H1 (cell line): Measurements from ENCODE around the gene CNPY4. TPM values are rescaled to one million over a fixed set of nuclear protein-coding genes. Genes with fewer than 3 reads are reported as not detected.

Experiments
- CTCF ChIA-PET: fragments of 300-600 bp; sonication (Branson Sonifier 250); formaldehyde crosslinking; loops from one replicate; lab custom pipeline; 2021; ENCODE audit not compliant: partially characterized antibody; lab: Charles Lee
- POLR2A ChIA-PET: fragments of 300-600 bp; sonication (Branson Sonifier 250); formaldehyde crosslinking; loops from one replicate; lab custom pipeline; 2021; ENCODE audit warnings: inconsistent platforms; ENCODE audit not compliant: partially characterized antibody; lab: Charles Lee
- DNase-seq, 2 experiments: peaks; one replicate each; pipeline versions ENCODE4 v3.0.0 to v3.0.0-alpha.2; 2010 to 2022; ENCODE audit warnings: low spot score in 2 of 2, low read depth in 1 of 2, mixed read lengths in 1 of 2
- FAIRE-seq: peaks from 2 replicates; lab custom pipeline; 2011; peaks lifted over from hg19 to GRCh38; lab: Jason Lieb, UNC
- H2AFZ ChIP-seq: 2 replicates; pipeline ENCODE4 v1.8.1; 2012; ENCODE audit warnings: low read length, inconsistent platforms
- H2AK5ac ChIP-seq: 2 replicates; pipeline ENCODE4 v1.6.1; 2013; ENCODE audit warnings: low read depth, low read length
- H2BK120ac ChIP-seq: replicated peaks from 2 replicates; pipeline ENCODE3; 2013; ENCODE audit warnings: low read depth, low read length, inconsistent platforms
- H2BK12ac ChIP-seq: 2 replicates; pipeline ENCODE4 v1.6.1; 2013; ENCODE audit warnings: low read depth, low read length
- H2BK15ac ChIP-seq: 2 replicates; pipeline ENCODE4 v1.6.1; 2013; ENCODE audit warnings: low read length
- H2BK20ac ChIP-seq: 2 replicates; pipeline ENCODE4 v1.6.1; 2013; ENCODE audit warnings: low read length
- H2BK5ac ChIP-seq: 2 replicates; pipeline ENCODE4 v1.6.1; 2013; ENCODE audit warnings: low read depth, low read length
- H3K14ac ChIP-seq: 2 replicates; pipeline ENCODE4 v1.6.1; 2013; ENCODE audit warnings: inconsistent platforms; ENCODE audit not compliant: insufficient read length
- H3K18ac ChIP-seq: 2 replicates; pipeline ENCODE4 v1.6.1; 2013; ENCODE audit warnings: low read length; ENCODE audit errors: extremely low read depth
- H3K23ac ChIP-seq: 2 replicates; pipeline ENCODE4 v1.6.1; 2013; ENCODE audit warnings: inconsistent platforms; ENCODE audit not compliant: insufficient read length
- H3K23me2 ChIP-seq: 2 replicates; pipeline ENCODE4 v1.6.1; 2013; ENCODE audit warnings: low read depth, low read length
- H3K27ac ChIP-seq: 2 replicates; pipeline ENCODE4 v1.6.1; 2011; ENCODE audit warnings: low read depth, low read length, inconsistent platforms
- H3K27me3 ChIP-seq, 4 experiments: replicated peaks in 1 of 4; 1 replicate in 1 of 4; 2 replicates in 3 of 4; pipeline versions ENCODE4 v1.6.1 to v1.8.1; 2011 to 2013; ENCODE audit warnings: low read length in 3 of 4, mild to moderate bottlenecking in 3 of 4, inconsistent platforms in 2 of 4, mixed read lengths in 2 of 4, moderate library complexity in 1 of 4; ENCODE audit not compliant: control insufficient read depth in 3 of 4, insufficient read depth in 3 of 4; ENCODE audit errors: extremely low read depth in 1 of 4
- H3K36me3 ChIP-seq, 4 experiments: 2 replicates each; pipeline versions ENCODE4 v1.6.1 to v1.8.1; 2011 to 2013; ENCODE audit warnings: mild to moderate bottlenecking in 4 of 4, low read length in 3 of 4, moderate library complexity in 2 of 4, control low read depth in 1 of 4, inconsistent platforms in 1 of 4; ENCODE audit not compliant: insufficient read depth in 4 of 4, control insufficient read depth in 2 of 4
- H3K4ac ChIP-seq: replicated peaks from 2 replicates; pipeline ENCODE3; 2013; ENCODE audit warnings: low read length, low read depth, mixed read lengths, inconsistent platforms; ENCODE audit not compliant: insufficient read length
- H3K4me1 ChIP-seq, 4 experiments: replicated peaks in 1 of 4; 1 replicate in 1 of 4; 2 replicates in 3 of 4; pipeline versions ENCODE4 v1.6.1 to v1.8.1; 2011 to 2013; ENCODE audit warnings: low read length in 3 of 4, inconsistent platforms in 2 of 4, mixed read lengths in 1 of 4; ENCODE audit not compliant: insufficient read depth in 4 of 4, control insufficient read depth in 3 of 4
- H3K4me2 ChIP-seq, 2 experiments: 2 replicates each; pipeline versions ENCODE4 v1.6.1 to v1.8.1; 2011 to 2013; ENCODE audit warnings: low read depth in 2 of 2, low read length in 2 of 2, control low read depth in 1 of 2, inconsistent platforms in 1 of 2, mild to moderate bottlenecking in 1 of 2; ENCODE audit not compliant: insufficient read depth in 1 of 2
- H3K4me3 ChIP-seq, 4 experiments: fragments of 200-600, 300-600 bp in 1 of 4; sonication (generic), shearing (Covaris generic), sonication (Bioruptor Twin) in 1 of 4; 2 replicates each; pipeline versions ENCODE4 v1.5.1 to v1.8.1; 2011 to 2016; ENCODE audit warnings: low read length in 4 of 4, low read depth in 3 of 4, control low read depth in 2 of 4, inconsistent platforms in 2 of 4, mild to moderate bottlenecking in 2 of 4, mixed read lengths in 1 of 4, moderate library complexity in 1 of 4; ENCODE audit not compliant: insufficient read depth in 2 of 4; ENCODE audit errors: extremely low read depth in 1 of 4
- H3K56ac ChIP-seq: replicated peaks from 2 replicates; pipeline ENCODE3; 2013; ENCODE audit warnings: low read depth, mild to moderate bottlenecking, mixed read lengths, low read length, inconsistent platforms; ENCODE audit not compliant: insufficient read length
- H3K79me1 ChIP-seq: 2 replicates; pipeline ENCODE4 v1.6.1; 2013; ENCODE audit warnings: low read depth, low read length, control low read depth
- H3K79me2 ChIP-seq, 2 experiments: 2 replicates each; pipeline versions ENCODE4 v1.6.1 to v1.8.1; 2012 to 2013; ENCODE audit warnings: low read length in 2 of 2, mild to moderate bottlenecking in 2 of 2, inconsistent platforms in 1 of 2; ENCODE audit not compliant: insufficient read depth in 2 of 2, control insufficient read depth in 1 of 2
- H3K9ac ChIP-seq, 4 experiments: replicated peaks in 1 of 4; 1 replicate in 1 of 4; 2 replicates in 3 of 4; pipeline versions ENCODE4 v1.6.1 to v1.8.1; 2011 to 2013; ENCODE audit warnings: low read depth in 3 of 4, low read length in 3 of 4, control low read depth in 2 of 4, mild to moderate bottlenecking in 2 of 4, moderate library complexity in 2 of 4, inconsistent platforms in 1 of 4; ENCODE audit errors: extremely low read depth in 1 of 4
- H3K9me3 ChIP-seq, 2 experiments: 2 replicates each; pipeline versions ENCODE4 v1.6.1 to v1.8.1; 2012 to 2013; ENCODE audit warnings: mild to moderate bottlenecking in 2 of 2, moderate library complexity in 2 of 2, control low read depth in 1 of 2, inconsistent platforms in 1 of 2, low read depth in 1 of 2, low read length in 1 of 2, mixed read lengths in 1 of 2; ENCODE audit not compliant: insufficient read depth in 2 of 2
- H4K20me1 ChIP-seq, 2 experiments: replicated peaks in 1 of 2; 2 replicates each; pipeline versions ENCODE3 to v1.8.1; 2011 to 2013; ENCODE audit warnings: inconsistent platforms in 2 of 2, low read length in 2 of 2, mild to moderate bottlenecking in 1 of 2; ENCODE audit not compliant: insufficient read depth in 2 of 2, control insufficient read depth in 1 of 2
- H4K5ac ChIP-seq: 2 replicates; pipeline ENCODE4 v1.6.1; 2013; ENCODE audit warnings: low read length, low read depth, mixed read lengths, inconsistent platforms; ENCODE audit not compliant: insufficient read length
- H4K8ac ChIP-seq: 2 replicates; pipeline ENCODE4 v1.8.0; 2013; ENCODE audit warnings: mild to moderate bottlenecking, moderate library complexity, low read length, inconsistent platforms; ENCODE audit not compliant: insufficient read depth; ENCODE audit errors: extremely low read depth
- H4K91ac ChIP-seq: replicated peaks from 2 replicates; pipeline ENCODE3; 2013; ENCODE audit warnings: low read length, mixed read lengths, inconsistent platforms; ENCODE audit not compliant: insufficient read length
- BACH1 ChIP-seq: IDR thresholded peaks from 2 replicates; pipeline ENCODE4 v1.6.1; 2012; ENCODE audit warnings: low read length, improper control_type of control experiment
- CTBP2 ChIP-seq: IDR thresholded peaks from 2 replicates; pipeline ENCODE4 v1.7.0; 2011; ENCODE audit warnings: borderline replicate concordance, mild to moderate bottlenecking, moderate library complexity, mixed read lengths, low read length; ENCODE audit not compliant: insufficient read depth, insufficient read length
- EP300 ChIP-seq, 2 experiments: IDR thresholded peaks; 1 replicate in 1 of 2; 2 replicates in 1 of 2; pipeline ENCODE4 v1.6.1; 2011 to 2012; ENCODE audit warnings: low read depth in 2 of 2, low read length in 2 of 2, mild to moderate bottlenecking in 2 of 2, borderline replicate concordance in 1 of 2, inconsistent platforms in 1 of 2, moderate library complexity in 1 of 2
- GTF2F1 ChIP-seq: IDR thresholded peaks from 2 replicates; pipeline ENCODE4 v1.6.1; 2012; ENCODE audit warnings: low read depth, low read length, improper control_type of control experiment, borderline replicate concordance
- HDAC2 ChIP-seq, 2 experiments: fragments of 300-600 bp in 1 of 2; sonication (generic) in 1 of 2; IDR thresholded peaks; 2 replicates each; pipeline ENCODE4 v1.6.1; 2011 to 2012; ENCODE audit warnings: low read depth in 2 of 2, low read length in 2 of 2, mild to moderate bottlenecking in 2 of 2, moderate library complexity in 2 of 2, borderline replicate concordance in 1 of 2, inconsistent platforms in 1 of 2
- JUN ChIP-seq: IDR thresholded peaks from 2 replicates; pipeline ENCODE4 v1.6.1; 2011; ENCODE audit warnings: low read depth, mild to moderate bottlenecking, improper control_type of control experiment, low read length
- KDM5A ChIP-seq: fragments of 200-600 bp; IDR thresholded peaks from 2 replicates; pipeline ENCODE4 v1.7.1; 2012; ENCODE audit warnings: mild to moderate bottlenecking, low read length, inconsistent platforms, mixed read lengths
- SAP30 ChIP-seq: fragments of 300-600 bp; sonication (generic); IDR thresholded peaks from 2 replicates; pipeline ENCODE4 v1.7.1; 2012; ENCODE audit warnings: low read length, moderate library complexity, mild to moderate bottlenecking, inconsistent platforms; ENCODE audit not compliant: insufficient read depth, insufficient replicate concordance
- SIRT6 ChIP-seq: IDR thresholded peaks from one replicate; pipeline ENCODE4 v1.7.1; 2012; ENCODE audit warnings: low read length, inconsistent platforms
- YY1 ChIP-seq: IDR thresholded peaks from 2 replicates; pipeline ENCODE4 v1.6.1; 2011; ENCODE audit warnings: low read depth, mild to moderate bottlenecking, low read length
- ZNF274 ChIP-seq: IDR thresholded peaks from 2 replicates; pipeline ENCODE4 v1.7.0; 2012; ENCODE audit warnings: low read length, borderline replicate concordance; ENCODE audit errors: extremely low read depth
- WGBS, 2 experiments: shearing (Covaris generic) in 1 of 2; methylation state at CpG; one replicate each; pipeline versions ENCODE4 v1.1.6 to v1.1.7; 2013 to 2015; ENCODE audit warnings: low lambda C conversion rate in 2 of 2, mixed read lengths in 2 of 2, inconsistent platforms in 1 of 2, low coverage in 1 of 2, missing lambda C conversion rate in 1 of 2; ENCODE audit not compliant: insufficient replicate concordance in 2 of 2, insufficient coverage in 1 of 2, insufficient read length in 1 of 2; ENCODE audit errors: extremely low coverage in 1 of 2, missing lambda C conversion rate in 1 of 2; 5-methylcytosine and 5-hydroxymethylcytosine counted together
- polyA plus RNA-seq, 7 experiments: library from polyadenylated mRNA; depleted of rRNA in 3 of 7; stranded (reverse) in 5 of 7; unstranded in 2 of 7; fragments of >200 nt in 5 of 7; fragments of 200-250 nt in 2 of 7; gene quantifications; 1 replicate in 5 of 7; 2 replicates in 1 of 7; 4 replicates in 1 of 7; pipeline versions ENCODE4 v1.2.1 to v1.2.3, GENCODE V29; 2011 to 2013; ENCODE audit warnings: missing spikeins in 2 of 7, mixed read lengths in 2 of 7
- total RNA-seq: library from RNA; stranded (reverse); fragmentation: NEBNext Ultra II Directional; extraction: Animal tissue kit (Norgen Biotek cat#: 25700); gene quantifications from 2 replicates; pipeline ENCODE4 v1.2.1, GENCODE V29; 2021

Gene CNPY4
- total and polyA plus RNA-seq, 2 of the 8 experiments (the other 6 are each of a cell fraction or from before 2014, with no cell fraction given): 10.2 to 15.3 TPM

- H3K27me3 ChIP-seq: peaks cover 0 to 10% (median 2%) of the 10 kb centered on the region in 4 experiments; a peak in 1 of 7 replicates
- peaks cover 0 to 6% of the 10 kb centered on the region in 2 experiments for H4K20me1 ChIP-seq
- 83% methylated on average over 11 of the region's 11 CpGs; no CpG with 5 or more reads in 1 of the 2 experiments for WGBS, 2 experiments
- no peak overlapping the region for H2BK12ac ChIP-seq
- DNase-seq (no peak), FAIRE-seq (no peak)
- H4K8ac ChIP-seq: no peak overlapping the region
- H3K36me3 ChIP-seq: peaks cover 0 to 4% (median 0%) of the 10 kb centered on the region in 4 experiments; a peak in 2 of 8 replicates
- H2AFZ ChIP-seq: no peak overlapping the region
- ChIA-PET POLR2A (interaction anchor here (0.7 to 11.0 kb wide), 8 partner anchors 12 to 68 kb away, joined by 3 to 145 read pairs (median 7); partner anchors contain the start of genes AP4M1, MCM7 and TRAPPC14), CTCF (interaction anchor here (0.6 to 11.2 kb wide), 7 partner anchors 11 to 540 kb away, joined by 3 to 94 read pairs (median 6); no protein-coding TSS in a partner anchor)
- no peaks in the 10 kb centered on the region for H3K79me2 ChIP-seq
- peak overlapping the region in 1 of 4 experiments; percentile 65; a peak in 1 of 8 replicates for H3K4me3 ChIP-seq
- H3K14ac ChIP-seq: no peak overlapping the region
- H3K56ac ChIP-seq: no peak overlapping the region
- H3K4me1 ChIP-seq: peaks cover 11 to 27% (median 17%) of the 10 kb centered on the region in 4 experiments
- H3K23ac ChIP-seq: no peak overlapping the region
- no peak overlapping the region for H2BK5ac ChIP-seq
- no peak overlapping the region for H3K18ac ChIP-seq
- H3K23me2 ChIP-seq: peaks cover 14% of the 10 kb centered on the region; the same call in 1 of the 2 replicates
- no peak overlapping the region for H4K5ac ChIP-seq
- H3K79me1 ChIP-seq: no peaks in the 10 kb centered on the region; the same call in none of the 2 replicates
- no peaks in the 10 kb centered on the region for H3K9me3 ChIP-seq
- no peak overlapping the region for H3K4ac ChIP-seq
- H3K27ac ChIP-seq: no peak overlapping the region
- peak overlapping the region; percentile 86 to 89; a peak in 2 of 4 replicates for H3K4me2 ChIP-seq
- H3K9ac ChIP-seq: no peak overlapping the region
- no peak overlapping the region for H2BK20ac ChIP-seq
- no peak overlapping the region for H2BK15ac ChIP-seq
- H2BK120ac ChIP-seq: no peak overlapping the region
- H4K91ac ChIP-seq: no peak overlapping the region
- no peak overlapping the region for H2AK5ac ChIP-seq
- no peak for TF ChIP-seq HDAC2 (IDR thresholded peaks at IDR 0.05; ENCODE audit: borderline replicate concordance in 1 of 2, low read depth in 2 of 2, low read length in 2 of 2)
- no peak for TF ChIP-seq KDM5A
- TF ChIP-seq GTF2F1: no peak
- TF ChIP-seq ZNF274: no peak
- no peak for TF ChIP-seq SIRT6
- TF ChIP-seq YY1: no peak
- no peak for TF ChIP-seq JUN
- no peak for TF ChIP-seq BACH1
- TF ChIP-seq SAP30: no peak
- TF ChIP-seq CTBP2: no peak
- TF ChIP-seq EP300 (IDR thresholded peaks at IDR 0.05; ENCODE audit: borderline replicate concordance in 1 of 2, low read depth in 2 of 2, low read length in 2 of 2): no peak
Observed at GRCh38 chr7:100169147-100169850, 49.9 kb downstream of the CNPY4 start.
